ENCODE results near the gene GRK5. TPM values are rescaled to one million over a fixed set of nuclear protein-coding genes. Genes with fewer than 3 reads are reported as not detected.
A peak's percentile ranks its signal among the peaks of the same experiment; 100 is the strongest.

Gene GRK5
- total RNA-seq, 1 experiment from 2014 or later = 0.82 TPM

DNA sequence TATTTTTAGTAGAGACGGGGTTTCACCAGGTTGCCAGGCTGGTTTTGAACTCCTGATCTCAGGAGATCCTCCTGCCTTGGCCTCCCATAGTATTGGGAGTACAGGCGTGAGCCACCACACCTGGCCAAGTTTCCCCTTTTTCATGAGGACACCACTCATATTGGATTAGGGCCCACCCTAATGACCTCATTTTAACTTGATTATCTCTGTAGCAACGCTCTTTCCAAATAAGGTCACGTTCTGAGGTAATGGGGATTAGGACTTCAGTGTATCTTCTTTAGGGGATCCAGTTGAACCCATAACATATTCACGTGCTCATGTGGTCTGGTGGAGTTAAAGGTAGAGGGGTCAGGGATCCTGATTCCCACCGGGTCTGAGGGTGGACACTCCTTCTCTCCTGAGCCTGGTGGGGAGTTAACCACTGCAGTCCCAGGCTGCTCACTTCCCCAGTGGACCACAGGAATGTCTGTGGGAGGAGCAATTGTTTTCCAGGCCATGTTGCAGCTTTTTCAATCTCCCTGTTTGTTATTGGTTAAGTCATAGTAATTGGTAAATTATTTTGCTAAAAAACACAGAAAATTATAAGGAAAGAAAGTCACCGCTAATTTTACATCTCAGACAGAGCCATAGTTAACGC is 130.5 kb downstream of the GRK5 start:
- DNase-seq (ENCODE audit: unreplicated experiment) = no peak
- no peak overlapping the region for H3K27ac Mint-ChIP-seq (ENCODE audit: low read depth, unreplicated experiment)
- H3K4me1 Mint-ChIP-seq (ENCODE audit: insufficient read depth, unreplicated experiment) = peaks cover 9% of the 10 kb centered on the region
- no peaks in the 10 kb centered on the region for H3K9me3 Mint-ChIP-seq (ENCODE audit: unreplicated experiment)
- no TSS peak for BruUV-seq (replicated peaks)
- no peak overlapping the region for H3K4me3 Mint-ChIP-seq (ENCODE audit: unreplicated experiment)
- H3K36me3 Mint-ChIP-seq (ENCODE audit: insufficient read depth, unreplicated experiment) = peaks cover 5% of the 10 kb centered on the region
- ChIA-PET CTCF (no interaction called here), POLR2A (no interaction called here)
- no peaks in the 10 kb centered on the region for H3K27me3 Mint-ChIP-seq (ENCODE audit: insufficient read depth, unreplicated experiment)
- TF ChIP-seq, protein P1, sequence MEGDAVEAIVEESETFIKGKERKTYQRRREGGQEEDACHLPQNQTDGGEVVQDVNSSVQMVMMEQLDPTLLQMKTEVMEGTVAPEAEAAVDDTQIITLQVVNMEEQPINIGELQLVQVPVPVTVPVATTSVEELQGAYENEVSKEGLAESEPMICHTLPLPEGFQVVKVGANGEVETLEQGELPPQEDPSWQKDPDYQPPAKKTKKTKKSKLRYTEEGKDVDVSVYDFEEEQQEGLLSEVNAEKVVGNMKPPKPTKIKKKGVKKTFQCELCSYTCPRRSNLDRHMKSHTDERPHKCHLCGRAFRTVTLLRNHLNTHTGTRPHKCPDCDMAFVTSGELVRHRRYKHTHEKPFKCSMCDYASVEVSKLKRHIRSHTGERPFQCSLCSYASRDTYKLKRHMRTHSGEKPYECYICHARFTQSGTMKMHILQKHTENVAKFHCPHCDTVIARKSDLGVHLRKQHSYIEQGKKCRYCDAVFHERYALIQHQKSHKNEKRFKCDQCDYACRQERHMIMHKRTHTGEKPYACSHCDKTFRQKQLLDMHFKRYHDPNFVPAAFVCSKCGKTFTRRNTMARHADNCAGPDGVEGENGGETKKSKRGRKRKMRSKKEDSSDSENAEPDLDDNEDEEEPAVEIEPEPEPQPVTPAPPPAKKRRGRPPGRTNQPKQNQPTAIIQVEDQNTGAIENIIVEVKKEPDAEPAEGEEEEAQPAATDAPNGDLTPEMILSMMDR (IDR thresholded peaks at IDR 0.05; ENCODE audit: unreplicated experiment) = no peak
- intact Hi-C loops (cut with micrococcal nuclease) = no loop called here

DNA sequence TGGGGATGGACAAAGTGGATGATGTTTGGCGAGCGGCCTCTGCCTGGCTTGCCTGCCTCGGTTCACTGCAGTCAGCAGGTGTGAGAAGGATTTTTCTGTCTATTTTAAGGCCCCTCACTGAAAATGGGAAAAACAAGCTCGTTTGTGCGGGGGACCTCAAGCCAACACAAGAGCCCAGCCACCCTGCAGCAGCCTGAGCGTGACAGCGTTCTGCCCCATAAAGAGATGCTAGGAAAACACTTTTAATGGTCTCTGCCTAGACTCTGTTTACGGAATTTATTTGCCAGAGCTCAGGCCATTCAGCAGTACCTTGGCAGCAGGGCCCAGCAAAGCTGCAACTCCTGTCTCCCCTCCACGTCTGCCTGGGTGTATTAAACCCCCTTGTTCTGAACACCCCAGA is 131.7 kb downstream of the GRK5 start:
- no peak for DNase-seq (ENCODE audit: unreplicated experiment)
- Mint-ChIP-seq H3K4me3 (ENCODE audit: unreplicated experiment) (no peak overlapping the region), H3K9me3 (ENCODE audit: unreplicated experiment) (no peaks in the 10 kb centered on the region), H3K27ac (ENCODE audit: low read depth, unreplicated experiment) (no peak overlapping the region), H3K36me3 (ENCODE audit: insufficient read depth, unreplicated experiment) (peaks cover 5% of the 10 kb centered on the region), H3K27me3 (ENCODE audit: insufficient read depth, unreplicated experiment) (no peaks in the 10 kb centered on the region), H3K4me1 (ENCODE audit: insufficient read depth, unreplicated experiment) (peaks cover 5% of the 10 kb centered on the region)
- intact Hi-C loops (cut with micrococcal nuclease) = no loop called here
- CTCF ChIA-PET = no interaction called here
- BruUV-seq (replicated peaks) = no TSS peak
- TF ChIP-seq, protein P1 (IDR thresholded peaks at IDR 0.05; ENCODE audit: unreplicated experiment) = no peak
- POLR2A ChIA-PET = no interaction called here

DNA sequence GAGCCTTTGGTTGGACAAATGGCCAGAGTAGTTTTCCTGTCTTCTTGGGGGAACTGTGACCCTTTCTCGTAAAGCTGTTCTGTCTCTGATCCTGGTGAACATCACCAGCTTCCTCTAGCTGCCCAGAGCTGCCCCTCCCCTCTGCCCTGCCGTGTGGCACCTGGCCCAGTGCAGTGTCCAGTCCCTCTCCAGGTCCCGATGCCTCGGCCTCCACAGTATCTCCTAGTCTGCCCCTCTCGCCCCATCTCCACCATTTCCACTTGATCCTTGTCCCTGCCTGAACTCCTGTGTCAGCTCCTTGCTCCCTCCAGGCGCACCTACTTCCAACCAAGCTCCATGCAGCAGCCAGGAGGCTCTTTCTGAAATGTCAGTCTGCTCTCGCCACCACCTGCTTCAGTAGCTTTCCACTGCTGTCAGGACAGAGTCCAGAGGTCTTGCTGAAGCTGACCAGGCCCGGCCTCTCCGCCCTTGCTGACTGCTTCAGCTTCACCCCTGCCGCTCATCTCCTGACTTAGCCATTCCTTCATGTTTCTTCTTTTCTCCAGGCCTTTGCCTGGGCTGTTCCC is 133.6 kb downstream of the GRK5 start:
- CTCF ChIA-PET = interaction anchor here (0.6 kb wide), 1 partner anchor 88 kb away, joined by 3 read pairs; no protein-coding TSS in a partner anchor
- POLR2A ChIA-PET = no interaction called here
- TF ChIP-seq, protein P1 (IDR thresholded peaks at IDR 0.05; ENCODE audit: unreplicated experiment) = no peak
- intact Hi-C loops (cut with micrococcal nuclease) = no loop called here
- Mint-ChIP-seq H3K4me3 (ENCODE audit: unreplicated experiment) (no peak overlapping the region), H3K9me3 (ENCODE audit: unreplicated experiment) (no peaks in the 10 kb centered on the region), H3K27me3 (ENCODE audit: insufficient read depth, unreplicated experiment) (no peaks in the 10 kb centered on the region), H3K4me1 (ENCODE audit: insufficient read depth, unreplicated experiment) (peaks cover 5% of the 10 kb centered on the region), H3K27ac (ENCODE audit: low read depth, unreplicated experiment) (no peak overlapping the region), H3K36me3 (ENCODE audit: insufficient read depth, unreplicated experiment) (peaks cover 5% of the 10 kb centered on the region)
- no peak for DNase-seq (ENCODE audit: unreplicated experiment)
- BruUV-seq (replicated peaks) = no TSS peak

DNA sequence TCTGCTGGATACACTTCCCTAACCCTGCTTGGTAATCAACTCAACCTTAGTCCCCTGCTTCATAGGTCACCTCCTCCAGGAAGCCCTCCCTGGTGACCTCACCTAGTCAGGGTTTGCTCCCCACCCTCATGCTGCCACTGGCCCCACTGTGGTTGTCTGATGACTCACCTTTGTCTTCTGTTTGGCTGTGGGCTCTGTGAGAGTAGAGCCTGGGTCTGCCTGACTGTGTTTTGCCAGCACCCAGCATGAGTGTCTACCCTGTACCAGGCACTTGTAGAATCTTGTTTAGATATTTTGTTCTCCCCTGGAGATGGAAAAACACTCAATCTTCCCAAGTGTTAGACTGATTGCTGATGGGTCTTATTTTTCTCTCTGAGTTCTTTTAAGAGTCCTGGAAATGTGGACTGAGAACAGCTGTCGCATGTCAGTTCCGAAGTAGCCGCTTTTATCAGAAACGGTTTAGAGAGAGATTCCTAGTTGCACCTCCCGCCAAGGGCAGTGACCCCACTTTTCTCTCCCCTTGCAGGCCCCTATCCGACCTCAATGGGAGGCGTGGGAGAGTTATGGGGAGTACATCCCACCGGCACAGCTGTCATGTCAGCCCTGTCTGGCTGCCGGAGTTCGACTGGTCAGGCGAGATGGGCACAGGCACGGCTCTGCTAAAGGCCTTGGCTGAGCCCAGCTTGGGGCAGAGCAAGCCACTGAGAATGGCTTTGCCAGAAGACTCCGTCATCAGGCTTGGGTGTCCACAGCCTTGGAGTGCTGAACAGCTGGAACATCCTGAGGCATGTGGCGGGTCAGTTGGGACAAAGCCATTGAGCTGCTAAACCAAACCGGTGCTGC is 134.3 kb downstream of the GRK5 start:
- POLR2A ChIA-PET = no interaction called here
- Mint-ChIP-seq H3K36me3 (ENCODE audit: insufficient read depth, unreplicated experiment) (peaks cover 5% of the 10 kb centered on the region), H3K27ac (ENCODE audit: low read depth, unreplicated experiment) (no peak overlapping the region), H3K4me3 (ENCODE audit: unreplicated experiment) (no peak overlapping the region), H3K9me3 (ENCODE audit: unreplicated experiment) (no peaks in the 10 kb centered on the region), H3K27me3 (ENCODE audit: insufficient read depth, unreplicated experiment) (no peaks in the 10 kb centered on the region), H3K4me1 (ENCODE audit: insufficient read depth, unreplicated experiment) (peaks cover 5% of the 10 kb centered on the region)
- CTCF ChIA-PET = interaction anchor here (0.6 kb wide), 1 partner anchor 87 kb away, joined by 3 read pairs; no protein-coding TSS in a partner anchor
- no TSS peak for BruUV-seq (replicated peaks)
- peak; percentile 35 for DNase-seq (ENCODE audit: unreplicated experiment)
- TF ChIP-seq, protein P1 (IDR thresholded peaks at IDR 0.05; ENCODE audit: unreplicated experiment) = no peak
- intact Hi-C loops (cut with micrococcal nuclease) = no loop called here
